ENCODE results near the gene ZNF316. TPM values are rescaled to one million over a fixed set of nuclear protein-coding genes. Genes with fewer than 3 reads are reported as not detected.

ZNF316 gene
- total and polyA plus RNA-seq, 12 donors = 7.6 to 20.8 (median 14.0) TPM

GRCh38 chr7:6622134-6622710, 14.9 kb upstream of the ZNF316 start:
- ATAC-seq = no peak

GRCh38 chr7:6623589-6624245, 13.4 kb upstream of the ZNF316 start:
- TF ChIP-seq, protein P1, sequence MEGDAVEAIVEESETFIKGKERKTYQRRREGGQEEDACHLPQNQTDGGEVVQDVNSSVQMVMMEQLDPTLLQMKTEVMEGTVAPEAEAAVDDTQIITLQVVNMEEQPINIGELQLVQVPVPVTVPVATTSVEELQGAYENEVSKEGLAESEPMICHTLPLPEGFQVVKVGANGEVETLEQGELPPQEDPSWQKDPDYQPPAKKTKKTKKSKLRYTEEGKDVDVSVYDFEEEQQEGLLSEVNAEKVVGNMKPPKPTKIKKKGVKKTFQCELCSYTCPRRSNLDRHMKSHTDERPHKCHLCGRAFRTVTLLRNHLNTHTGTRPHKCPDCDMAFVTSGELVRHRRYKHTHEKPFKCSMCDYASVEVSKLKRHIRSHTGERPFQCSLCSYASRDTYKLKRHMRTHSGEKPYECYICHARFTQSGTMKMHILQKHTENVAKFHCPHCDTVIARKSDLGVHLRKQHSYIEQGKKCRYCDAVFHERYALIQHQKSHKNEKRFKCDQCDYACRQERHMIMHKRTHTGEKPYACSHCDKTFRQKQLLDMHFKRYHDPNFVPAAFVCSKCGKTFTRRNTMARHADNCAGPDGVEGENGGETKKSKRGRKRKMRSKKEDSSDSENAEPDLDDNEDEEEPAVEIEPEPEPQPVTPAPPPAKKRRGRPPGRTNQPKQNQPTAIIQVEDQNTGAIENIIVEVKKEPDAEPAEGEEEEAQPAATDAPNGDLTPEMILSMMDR (IDR thresholded peaks at IDR 0.05) = no peak
- 83 to 84% methylated on average over 15 of the region's 15 CpGs for WGBS, 2 donors
- intact Hi-C loops (cut with DNase I) = no loop called here

More at GRCh38 chr7:6622134-6622710, 14.9 kb upstream of the ZNF316 start:
- intact Hi-C loops (cut with DNase I) = no loop called here
- Histone ChIP-seq H3K36me3 (peaks cover 0 to 65% (median 8%) of the 10 kb centered on the region in 9 donors), H3K4me3 (no peak overlapping the region), H3K27ac (no peak overlapping the region), H3K27me3 (no peaks in the 10 kb centered on the region), H3K4me1 (peaks cover 0 to 3% (median 0%) of the 10 kb centered on the region in 9 donors), H3K9me3 (no peaks in the 10 kb centered on the region)
- TF ChIP-seq, protein P1 (IDR thresholded peaks at IDR 0.05) = no peak
- DNase-seq = no peak
- WGBS, 2 donors = 97% methylated on average over 66 to 67 of the region's 67 CpGs

GRCh38 chr7:6624246-6624611, 12.9 kb upstream of the ZNF316 start:
- WGBS, 2 donors = 79 to 83% methylated on average over 3 of the region's 3 CpGs
- Histone ChIP-seq H3K9me3 (no peaks in the 10 kb centered on the region), H3K4me3 (no peak overlapping the region), H3K27me3 (no peaks in the 10 kb centered on the region), H3K4me1 (peaks cover 0 to 3% (median 0%) of the 10 kb centered on the region in 9 donors), H3K36me3 (peaks cover 0 to 51% (median 8%) of the 10 kb centered on the region in 9 donors), H3K27ac (peak overlapping the region in 1 of 10 donors; percentile 53)
- TF ChIP-seq, protein P1 (IDR thresholded peaks at IDR 0.05) = no peak
- DNase-seq = no peak
- ATAC-seq = no peak
- intact Hi-C loops (cut with DNase I) = no loop called here

More at GRCh38 chr7:6623589-6624245, 13.4 kb upstream of the ZNF316 start:
- no peaks in the 10 kb centered on the region for H3K27me3 ChIP-seq
- H3K4me1 ChIP-seq = peaks cover 0 to 3% (median 0%) of the 10 kb centered on the region in 9 donors
- DNase-seq (no peak), ATAC-seq (no peak)
- no peak overlapping the region for H3K4me3 ChIP-seq
- H3K9me3 ChIP-seq = no peaks in the 10 kb centered on the region
- H3K36me3 ChIP-seq = peaks cover 0 to 51% (median 8%) of the 10 kb centered on the region in 9 donors
- peak overlapping the region in 1 of 10 donors; percentile 53 for H3K27ac ChIP-seq

DNA sequence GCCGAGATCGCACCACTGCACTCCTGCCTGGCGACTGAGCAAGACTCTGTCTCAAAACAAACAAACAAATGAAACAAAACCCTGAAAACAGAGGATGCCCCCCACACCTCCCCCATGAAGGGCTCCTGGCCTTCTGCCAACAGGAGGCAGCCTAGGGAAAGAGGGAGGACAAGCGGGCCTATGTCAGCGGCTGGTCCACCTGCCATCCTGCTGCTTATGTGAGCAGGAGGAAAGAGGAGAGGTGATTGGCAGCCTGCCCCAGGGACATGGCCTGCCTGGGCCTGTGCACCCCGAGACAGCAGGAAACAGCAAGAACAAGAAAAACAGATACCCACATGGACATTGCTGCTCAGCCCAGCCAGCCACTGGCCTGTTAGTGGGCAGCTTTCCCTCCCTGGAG, 9.1 kb upstream of the ZNF316 start:
- H3K4me1 ChIP-seq = no peaks in the 10 kb centered on the region

More for the DNA sequence above, 9.1 kb upstream of the ZNF316 start:
- 88 to 89% methylated on average over 6 of the region's 6 CpGs for WGBS, 2 donors
- intact Hi-C loops (cut with DNase I) = no loop called here
- TF ChIP-seq, protein P1 (IDR thresholded peaks at IDR 0.05) = no peak
- no peaks in the 10 kb centered on the region for H3K27me3 ChIP-seq
- no peak for DNase-seq
- peaks cover 0 to 22% (median 0%) of the 10 kb centered on the region in 9 donors for H3K36me3 ChIP-seq
- no peak for ATAC-seq
- H3K4me3 ChIP-seq = no peak overlapping the region
- H3K9me3 ChIP-seq = no peaks in the 10 kb centered on the region
- no peak overlapping the region for H3K27ac ChIP-seq
